Calu3 (cell line): ENCODE measurements around the gene SF1. TPM values are rescaled to one million over a fixed set of nuclear protein-coding genes. Genes with fewer than 3 reads are reported as not detected.

Experiments used
- BruUV-seq: library from RNA; stranded (reverse); fragments of 400-500 nt; replicated peaks from 2 replicates; lab custom pipeline; 2021; lab: Mats Ljungman, UMichigan
- CTCF ChIA-PET: fragments of 300-600 bp; sonication (Branson Sonifier 250); formaldehyde crosslinking; loops from one replicate; lab custom pipeline; 2022; ENCODE audit warnings: antibody characterized with exemption; lab: Charles Lee
- DNase-seq: peaks from one replicate; pipeline ENCODE4 v3.0.0; 2022
- H3K27ac Mint-ChIP-seq: one replicate; pipeline ENCODE4 v1.8.0; 2022; ENCODE audit warnings: mixed read lengths; ENCODE audit not compliant: unreplicated experiment
- H3K27me3 Mint-ChIP-seq: one replicate; pipeline ENCODE4 v1.8.0; 2022; ENCODE audit warnings: mixed read lengths; ENCODE audit not compliant: unreplicated experiment
- H3K36me3 Mint-ChIP-seq: one replicate; pipeline ENCODE4 v1.8.0; 2022; ENCODE audit warnings: mild to moderate bottlenecking, moderate library complexity, mixed read lengths; ENCODE audit not compliant: insufficient read depth, unreplicated experiment
- H3K4me1 Mint-ChIP-seq: one replicate; pipeline ENCODE4 v1.8.0; 2022; ENCODE audit warnings: mild to moderate bottlenecking, low read depth, mixed read lengths; ENCODE audit not compliant: unreplicated experiment
- H3K4me3 Mint-ChIP-seq: one replicate; pipeline ENCODE4 v1.8.0; 2022; ENCODE audit warnings: mild to moderate bottlenecking, low read depth, moderate library complexity, mixed read lengths; ENCODE audit not compliant: unreplicated experiment
- H3K9me3 Mint-ChIP-seq: one replicate; pipeline ENCODE4 v1.8.0; 2022; ENCODE audit warnings: low read depth, mixed read lengths; ENCODE audit not compliant: unreplicated experiment
- CTCF ChIP-seq: fragments of 200-600 bp; IDR thresholded peaks from one replicate; pipeline ENCODE4 v1.8.0; 2022; ENCODE audit warnings: antibody characterized with exemption; ENCODE audit not compliant: unreplicated experiment
- intact Hi-C: fragments of 100-400 bp; cut with micrococcal nuclease; formaldehyde crosslinking; loops from one replicate; pipeline ENCODE4 v1.10.0; 2022; ENCODE audit not compliant: unreplicated experiment
- total RNA-seq: library from RNA; stranded (reverse); gene quantifications from 2 replicates; pipeline ENCODE4 v1.2.3, GENCODE V29; 2022

Gene SF1
- total RNA-seq, 1 experiment from 2014 or later, result 312 TPM

GRCh38 chr11:64744544-64745188, 33.7 kb downstream of the SF1 start:
- H3K27ac Mint-ChIP-seq, result no peak overlapping the region
- intact Hi-C loops, result no loop called here
- no peak for TF ChIP-seq CTCF

GRCh38 chr11:64743591-64744543, 34.5 kb downstream of the SF1 start, which contains the start of gene RASGRP2:
Gene RASGRP2 (minus strand): TSS chr11:64744142. CDS start chr11:64742866, 1,276 bp downstream.
- Mint-ChIP-seq H3K4me3 (peak within 1 kb of the TSS; percentile 63), H3K9me3 (no peaks in the 10 kb centered on the region), H3K36me3 (peaks cover 11% of the 10 kb centered on the region), H3K27ac (no peak within 1 kb of the TSS), H3K4me1 (peaks cover 10% of the 10 kb centered on the region), H3K27me3 (peaks cover 84% of the 10 kb centered on the region)
- no TSS peak for BruUV-seq
- TF ChIP-seq CTCF, result peak; percentile 44
- intact Hi-C loops, result no loop called here
- CTCF ChIA-PET, result no interaction called here
- peak; percentile 65 for DNase-seq

More at GRCh38 chr11:64744544-64745188, 33.7 kb downstream of the SF1 start:
- DNase-seq, result no peak
- no TSS peak for BruUV-seq
- H3K36me3 Mint-ChIP-seq, result peaks cover 11% of the 10 kb centered on the region
- H3K27me3 Mint-ChIP-seq, result peaks cover 76% of the 10 kb centered on the region
- H3K4me1 Mint-ChIP-seq, result peaks cover 10% of the 10 kb centered on the region
- CTCF ChIA-PET, result no interaction called here
- H3K4me3 Mint-ChIP-seq, result peak overlapping the region; percentile 63
- no peaks in the 10 kb centered on the region for H3K9me3 Mint-ChIP-seq

- peak; percentile 83 for DNase-seq
- Mint-ChIP-seq H3K4me1 (peaks cover 10% of the 10 kb centered on the region), H3K4me3 (peak overlapping the region; percentile 65), H3K36me3 (peaks cover 9% of the 10 kb centered on the region), H3K9me3 (no peaks in the 10 kb centered on the region), H3K27ac (no peak overlapping the region), H3K27me3 (peaks cover 84% of the 10 kb centered on the region)
- TF ChIP-seq CTCF, result peak; percentile 91
- CTCF ChIA-PET, result interaction anchor here (1.6 kb wide), 1 partner anchor 54 kb away, joined by 8 read pairs; no protein-coding TSS in a partner anchor
- intact Hi-C loops, result no loop called here
- no TSS peak for BruUV-seq
Measured at GRCh38 chr11:64742889-64743590, 35.3 kb downstream of the SF1 start.
